Lower leg skin (tissue), 3 donors: ENCODE results near the gene APOBEC3G.
"Not testable (repeated sequence)": the region's sequence is repeated elsewhere in the genome, so short reads cannot be mapped to it uniquely, and the experiment has no call there.

Source experiments
- CTCF ChIP-seq, 3 donors: fragments of 450-650 bp; IDR thresholded peaks; one replicate each; pipeline ENCODE4 v1.5.1; 2016; ENCODE audit warnings: antibody characterized with exemption in 3 of 3, mild to moderate bottlenecking in 3 of 3, moderate library complexity in 2 of 3
- POLR2A ChIP-seq, 2 donors: fragments of 450-650 bp; IDR thresholded peaks; one replicate each; pipeline ENCODE4 v1.6.1; 2016 to 2017; ENCODE audit warnings: antibody characterized with exemption in 2 of 2, mild to moderate bottlenecking in 1 of 2, moderate library complexity in 1 of 2

GRCh38 chr22:39031434-39032295 lies 45.4 kb upstream of the APOBEC3G start:
- TF ChIP-seq CTCF, POLR2A (IDR thresholded peaks at IDR 0.05): not testable (repeated sequence)
